Stimulated activated CD8-positive, alpha-beta memory T cell treated with anti-CD3 and anti-CD28 coated beads, Interleukin-4, amount 100 ng/mL, for 24 hours (primary cell): ENCODE results near the gene P3H2.

Experiments
- DNase-seq: peaks from one replicate; pipeline ENCODE4 v3.0.0-alpha.2; 2020; ENCODE audit warnings: low read depth

P3H2 gene

DNA sequence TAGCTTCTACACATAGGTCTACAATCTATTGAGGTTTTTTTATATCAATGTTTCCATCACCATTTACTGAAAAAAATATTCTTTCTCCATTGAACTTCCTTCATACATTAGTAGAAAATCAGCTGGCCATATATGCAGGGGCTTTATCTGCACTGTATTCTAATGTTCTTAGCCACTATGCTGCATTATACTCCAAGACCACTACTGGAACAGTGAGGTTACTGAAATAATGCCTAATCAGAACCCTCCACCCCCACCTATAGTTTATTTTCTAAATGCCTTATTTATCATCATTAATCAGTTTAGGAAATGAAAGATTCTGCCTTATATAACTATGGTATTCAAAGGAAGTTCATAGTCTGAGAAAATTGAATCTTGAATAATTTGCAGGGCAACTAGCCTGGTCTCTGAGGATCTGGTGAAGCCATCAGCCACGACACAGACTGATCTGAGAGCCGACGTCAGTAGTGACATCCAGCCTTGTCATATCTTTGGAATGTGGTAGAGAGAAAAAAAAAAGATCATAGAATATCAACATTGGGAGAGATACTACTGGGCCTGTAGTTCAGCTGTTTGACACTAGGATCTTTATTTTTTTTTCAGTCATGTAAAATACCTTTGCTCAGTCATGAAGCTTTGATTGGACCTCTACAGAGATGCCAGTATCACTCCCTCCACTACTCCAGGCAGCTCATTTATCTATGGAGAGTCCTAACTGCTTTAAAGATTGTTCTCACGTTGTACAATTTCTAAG, 66.6 kb downstream of the P3H2 start:
- no peak for DNase-seq

DNA sequence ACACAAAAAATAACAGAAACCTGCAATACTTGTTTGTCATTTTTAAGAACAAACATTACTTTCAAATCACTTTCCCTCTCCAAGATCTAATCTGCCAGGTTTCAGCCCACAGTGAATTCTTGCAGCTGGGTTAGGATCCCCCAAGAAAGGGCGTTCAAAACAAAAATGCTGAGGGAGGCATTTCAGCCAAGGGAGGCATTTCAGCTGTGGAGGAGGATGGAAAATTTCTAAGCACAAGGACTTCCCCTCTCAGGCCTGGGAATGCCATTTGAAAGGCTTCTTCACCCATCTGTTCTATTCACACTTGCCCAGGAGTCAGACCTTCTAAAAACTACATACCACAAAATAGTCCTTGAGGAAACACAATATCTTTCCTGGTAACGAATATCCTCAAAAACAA, 69.1 kb downstream of the P3H2 start:
- DNase-seq = no peak

GRCh38 chr3:190048932-190049441, 71.7 kb downstream of the P3H2 start:
- DNase-seq = no peak

- DNase-seq = no peak
Measured at GRCh38 chr3:190044974-190045373, 75.7 kb downstream of the P3H2 start.

- DNase-seq = no peak
Measured at GRCh38 chr3:190044142-190044541, 76.6 kb downstream of the P3H2 start.

DNA sequence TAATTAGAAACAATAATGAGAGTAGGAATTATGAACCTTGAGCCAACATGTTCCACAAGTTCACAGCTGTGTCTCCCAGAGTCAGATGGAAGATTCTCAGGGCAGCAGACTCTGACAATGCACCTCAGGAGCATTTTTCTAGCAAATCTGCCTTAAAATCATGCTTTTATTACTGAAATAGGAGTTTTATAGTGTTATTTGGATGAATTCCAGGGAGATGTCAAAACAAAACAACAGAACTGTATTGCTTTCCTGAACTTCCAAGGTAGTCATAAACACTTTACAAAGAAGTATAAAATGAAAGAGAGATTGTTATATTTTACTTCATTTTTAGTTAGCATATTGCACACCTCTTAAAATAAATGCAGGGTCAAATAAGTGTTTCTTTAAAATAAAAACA, 77.0 kb downstream of the P3H2 start:
- no peak for DNase-seq

DNA sequence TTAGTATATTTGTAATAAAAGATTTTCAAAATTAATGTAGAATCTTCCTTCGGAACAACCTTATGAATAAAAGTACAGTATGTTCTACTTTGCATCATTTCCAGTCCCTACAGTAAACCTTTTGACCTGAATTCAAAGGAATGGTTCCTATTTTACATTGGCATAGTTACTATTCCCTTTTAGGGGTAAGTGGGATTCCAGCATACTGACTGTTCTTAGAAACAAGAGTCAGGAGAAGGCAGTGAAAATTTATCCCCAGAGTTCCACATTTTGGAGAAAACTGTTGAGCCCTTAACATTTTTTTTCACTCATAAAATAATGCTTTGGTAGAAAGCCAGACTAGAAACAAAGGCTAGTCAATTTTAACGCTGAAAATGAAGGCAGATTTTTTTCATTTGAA, 78.1 kb downstream of the P3H2 start:
- no peak for DNase-seq

DNA sequence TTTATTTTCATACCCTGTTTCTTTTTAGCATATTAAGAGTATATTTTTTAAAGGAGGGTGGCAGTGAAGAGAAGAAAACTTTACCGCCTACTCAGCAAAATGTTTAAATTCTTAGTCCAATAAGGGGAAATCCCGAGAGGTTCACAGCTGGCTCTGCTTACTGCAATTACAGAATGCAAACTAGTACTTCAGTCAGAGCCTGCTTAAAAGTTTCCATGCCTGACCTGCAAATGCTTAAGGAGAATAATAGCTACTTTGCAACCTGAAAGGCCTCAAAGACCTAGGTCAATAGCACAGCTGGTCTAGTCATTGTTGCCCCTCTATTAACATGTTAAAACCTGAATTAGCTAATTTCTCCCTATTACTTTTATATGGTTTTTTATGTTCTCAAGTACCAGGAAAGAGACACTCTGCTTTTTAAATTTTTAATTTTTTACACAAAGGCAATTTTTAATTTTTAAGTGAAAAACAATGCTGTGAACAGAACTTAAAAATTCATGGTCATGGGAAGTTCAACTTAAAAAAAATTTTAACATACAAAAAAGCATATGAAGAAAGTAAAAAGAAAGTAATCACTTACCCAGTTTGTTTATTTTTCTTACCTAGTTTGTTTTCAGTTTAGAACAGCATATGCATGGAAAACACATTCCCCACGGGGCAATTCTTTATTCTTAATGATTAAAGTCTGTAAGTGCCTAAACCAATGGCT, 79.2 kb downstream of the P3H2 start:
- no peak for DNase-seq

- DNase-seq = no peak
Measured at GRCh38 chr3:190040145-190040544, 80.6 kb downstream of the P3H2 start.

GRCh38 chr3:190038050-190038933, 82.4 kb downstream of the P3H2 start:
- DNase-seq = no peak

- DNase-seq = no peak
Measured at GRCh38 chr3:190036631-190037030, 84.1 kb downstream of the P3H2 start.

- DNase-seq = no peak
Measured at GRCh38 chr3:190034446-190034845, 86.3 kb downstream of the P3H2 start.

GRCh38 chr3:190032923-190033322, 87.8 kb downstream of the P3H2 start:
- no peak for DNase-seq

DNA sequence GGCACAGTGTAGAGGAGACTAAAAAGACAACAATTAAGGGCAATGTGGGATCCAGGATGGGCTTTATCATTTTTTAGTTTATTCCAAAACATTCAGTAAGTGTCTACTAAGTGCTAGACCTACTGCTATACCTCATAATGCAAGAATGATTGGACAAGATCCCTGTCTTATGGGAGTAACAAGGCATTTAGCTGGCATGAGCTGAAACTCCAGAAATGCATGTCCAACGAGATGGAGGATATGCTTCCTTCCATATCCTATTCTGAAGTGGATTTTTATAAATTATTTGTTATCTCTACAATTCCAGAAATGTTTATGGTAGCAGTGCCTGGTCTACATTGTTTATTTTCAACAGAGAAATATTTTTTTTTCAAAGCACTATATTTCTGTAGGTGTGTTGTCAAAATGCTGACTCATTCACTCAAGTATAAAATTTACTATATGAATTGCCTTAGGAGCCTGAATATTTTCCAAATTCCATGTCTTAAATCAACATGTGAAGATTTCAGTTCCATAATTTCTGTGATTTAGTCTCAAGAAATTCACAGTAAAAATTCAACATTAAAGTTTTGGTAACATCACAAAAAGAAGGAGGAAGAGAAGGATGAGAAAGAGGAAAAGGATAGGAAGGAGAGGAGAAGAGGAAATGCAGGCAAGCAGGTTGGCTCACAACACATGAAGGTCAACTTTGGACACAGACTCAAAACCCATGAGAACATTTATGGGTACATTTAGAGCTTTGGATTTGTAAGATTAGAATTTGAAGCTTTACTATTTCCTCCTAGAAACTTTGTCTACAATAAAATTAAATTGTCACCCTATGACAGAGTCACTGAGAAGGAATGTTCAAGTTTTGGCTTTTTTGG, 88.6 kb downstream of the P3H2 start:
- DNase-seq = no peak

DNA sequence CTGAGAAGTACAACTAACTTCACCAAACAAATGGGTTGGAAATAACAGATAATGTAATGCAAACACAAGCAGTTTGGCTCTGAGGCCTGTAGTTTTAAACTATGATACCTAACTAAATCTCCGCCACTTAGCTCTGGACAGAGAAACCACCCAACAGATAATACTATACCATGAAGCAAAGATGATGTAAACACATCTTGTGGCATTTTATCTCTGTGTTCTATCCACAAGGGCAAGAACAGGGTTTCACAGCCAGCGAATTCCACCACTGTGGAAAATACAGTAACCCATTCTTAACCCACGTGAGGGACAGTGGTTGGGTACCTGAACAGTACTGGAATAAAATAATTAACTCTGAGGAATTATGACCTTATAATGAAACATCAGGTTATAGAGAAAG, 93.6 kb downstream of the P3H2 start:
- DNase-seq = no peak

- DNase-seq = no peak
Measured at GRCh38 chr3:190026154-190026553, 94.5 kb downstream of the P3H2 start.

- DNase-seq = no peak
Measured at GRCh38 chr3:190024912-190025311, 95.8 kb downstream of the P3H2 start.

- DNase-seq = no peak
Measured at GRCh38 chr3:190019844-190020243, 100.9 kb downstream of the P3H2 start.

DNA sequence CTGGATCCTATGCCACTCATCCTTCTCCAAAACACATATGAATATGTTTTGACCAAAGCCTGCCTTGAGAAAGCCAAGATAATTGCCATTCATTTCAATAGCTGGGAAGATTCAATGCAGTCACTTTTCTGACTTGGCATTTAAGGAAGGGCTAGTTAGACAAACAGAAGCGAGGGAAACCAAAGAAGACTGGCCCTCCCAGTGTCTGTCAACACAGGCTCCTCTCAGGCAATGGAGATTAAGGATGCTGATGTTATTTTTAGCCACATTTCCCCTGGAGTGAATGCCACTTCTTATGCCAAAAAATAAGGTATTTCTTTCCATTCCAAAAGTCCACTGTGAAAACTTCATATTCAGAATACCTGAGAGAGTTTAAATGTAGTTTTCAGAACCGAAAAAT, 101.7 kb downstream of the P3H2 start:
- no peak for DNase-seq

GRCh38 chr3:190018460-190018859, 102.2 kb downstream of the P3H2 start:
- no peak for DNase-seq

DNA sequence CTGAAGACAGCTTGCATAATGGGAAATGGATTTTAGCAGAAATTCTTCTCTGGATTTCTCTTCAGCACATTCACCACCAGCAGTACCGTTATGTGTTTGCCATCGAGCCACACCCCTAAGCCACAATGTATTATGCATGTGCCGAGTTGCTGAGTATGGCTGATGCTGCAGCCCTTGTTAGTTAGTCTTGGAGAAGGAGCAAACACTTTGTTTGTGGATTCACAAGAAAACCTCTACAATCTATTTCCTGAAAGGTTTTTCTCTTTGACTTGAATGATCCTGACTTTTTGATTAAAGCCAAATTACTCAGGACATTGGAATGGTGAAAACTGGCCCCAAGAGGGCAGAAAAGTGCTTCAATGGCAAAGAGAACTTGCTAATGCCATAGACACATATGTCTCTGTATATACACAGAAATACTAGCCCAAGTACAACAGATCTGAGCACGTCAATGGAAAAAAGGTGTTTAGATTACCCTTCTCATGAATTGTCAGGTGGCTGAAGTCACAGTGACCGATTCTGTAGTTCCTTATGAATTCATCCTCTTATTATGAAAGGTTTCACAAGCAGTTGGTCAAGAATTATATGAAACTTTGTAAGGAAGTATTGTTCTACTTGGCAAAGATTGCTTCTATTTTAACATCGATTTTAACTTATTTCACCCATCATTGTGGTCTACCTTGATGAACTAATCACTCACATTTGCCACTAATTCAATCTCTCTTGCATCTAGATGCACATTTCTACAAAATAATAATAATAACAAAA, 103.0 kb downstream of the P3H2 start:
- no peak for DNase-seq
